Activated CD8-positive, alpha-beta memory T cell treated with anti-CD3 and anti-CD28 coated beads, Interleukin-2, amount 50 U/mL, for 4 hours (primary cell): ENCODE measurements around the gene SAT2.
"Not testable (repeated sequence)": the region's sequence is repeated elsewhere in the genome, so short reads cannot be mapped to it uniquely, and the experiment has no call there.

ENCODE experiments used
- DNase-seq: peaks from one replicate; pipeline ENCODE4 v3.0.0-alpha.2; 2020

Gene SAT2

DNA sequence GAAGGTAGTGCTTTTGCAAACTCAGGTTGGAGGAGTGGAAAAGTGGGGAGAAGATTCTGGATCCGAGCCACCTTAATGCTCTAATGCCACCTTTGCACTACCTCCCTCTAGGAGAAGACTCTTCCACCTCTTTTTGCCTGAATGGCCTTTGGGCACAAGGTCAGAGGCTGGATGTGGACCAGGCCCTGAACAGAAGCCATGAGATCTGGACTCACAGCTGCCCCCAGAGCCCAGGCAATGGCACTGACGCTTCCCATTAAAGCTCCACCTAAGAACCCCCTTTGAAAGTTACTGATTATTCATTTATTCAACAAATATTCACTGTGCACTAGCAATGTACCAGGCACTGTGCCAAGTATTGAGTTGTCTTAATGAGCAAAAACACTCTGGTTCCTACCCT, 5.5 kb upstream of the SAT2 start:
- DNase-seq: no peak

DNA sequence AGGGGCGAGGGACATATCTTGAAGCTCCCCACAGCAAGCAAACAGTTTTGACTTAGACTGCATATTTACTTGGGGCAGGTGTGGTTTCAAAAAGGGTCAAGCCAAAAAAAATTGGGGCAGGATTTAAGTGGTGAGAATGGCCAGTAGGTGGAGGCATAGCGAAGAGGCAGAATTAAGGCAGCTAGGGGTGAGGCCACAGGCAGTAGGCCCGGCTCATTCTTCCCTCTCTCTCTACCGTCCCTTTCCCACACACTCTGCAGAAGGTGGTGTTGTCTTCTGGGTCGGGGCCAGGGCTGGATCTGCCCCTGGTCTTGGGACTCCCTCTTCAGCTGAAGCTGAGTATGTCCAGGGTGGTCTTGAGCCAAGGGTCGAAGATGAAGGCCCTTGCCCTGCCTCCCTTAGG, 4.9 kb upstream of the SAT2 start:
- DNase-seq: no peak

DNA sequence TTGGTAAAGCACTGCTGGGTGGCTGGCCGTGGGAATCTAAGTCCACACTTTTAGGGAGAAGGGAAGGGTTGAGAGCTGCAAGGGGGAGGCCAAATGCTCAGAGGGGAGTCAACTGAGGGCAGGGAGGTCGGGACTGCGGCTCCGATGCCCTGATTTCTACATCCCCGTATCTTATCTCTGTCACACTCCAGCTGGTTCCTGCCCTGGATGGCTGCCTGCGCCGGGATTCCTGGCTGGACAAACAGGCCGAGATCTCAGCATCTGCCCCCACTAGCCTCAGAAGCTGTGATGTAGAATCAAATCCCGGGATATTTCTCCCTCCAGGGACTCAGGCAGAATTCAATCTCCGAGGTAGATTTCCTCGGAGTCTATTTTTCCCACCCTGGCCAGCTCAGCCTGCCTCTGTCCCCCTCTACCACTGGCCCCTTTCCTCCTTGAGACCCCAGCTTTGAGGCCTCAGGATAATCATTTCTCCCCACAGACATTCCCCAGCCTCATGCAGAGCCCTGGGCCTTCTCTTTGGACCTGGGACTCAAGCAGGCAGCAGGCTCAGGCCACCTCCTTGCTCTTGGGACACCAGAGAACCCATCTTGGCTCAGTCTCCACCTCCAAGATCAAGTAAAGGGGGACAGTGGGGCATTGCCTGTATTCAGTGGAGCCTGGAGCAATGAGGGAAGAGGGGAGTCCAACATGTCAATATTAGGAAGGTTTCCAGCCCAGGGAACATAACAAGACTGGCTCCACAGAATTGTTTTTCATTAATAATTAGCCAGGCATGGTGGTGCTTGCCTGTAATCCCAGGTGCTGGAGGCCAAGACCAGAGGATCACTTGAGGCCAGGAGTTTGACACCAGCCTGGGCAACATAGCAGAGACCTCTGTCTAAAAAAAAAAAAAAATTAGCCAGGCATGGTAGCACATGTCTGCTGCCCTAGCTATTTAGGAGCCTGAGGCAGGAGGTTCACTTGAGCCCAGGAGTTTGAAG, 4.1 kb upstream of the SAT2 start:
- DNase-seq: no peak

DNA sequence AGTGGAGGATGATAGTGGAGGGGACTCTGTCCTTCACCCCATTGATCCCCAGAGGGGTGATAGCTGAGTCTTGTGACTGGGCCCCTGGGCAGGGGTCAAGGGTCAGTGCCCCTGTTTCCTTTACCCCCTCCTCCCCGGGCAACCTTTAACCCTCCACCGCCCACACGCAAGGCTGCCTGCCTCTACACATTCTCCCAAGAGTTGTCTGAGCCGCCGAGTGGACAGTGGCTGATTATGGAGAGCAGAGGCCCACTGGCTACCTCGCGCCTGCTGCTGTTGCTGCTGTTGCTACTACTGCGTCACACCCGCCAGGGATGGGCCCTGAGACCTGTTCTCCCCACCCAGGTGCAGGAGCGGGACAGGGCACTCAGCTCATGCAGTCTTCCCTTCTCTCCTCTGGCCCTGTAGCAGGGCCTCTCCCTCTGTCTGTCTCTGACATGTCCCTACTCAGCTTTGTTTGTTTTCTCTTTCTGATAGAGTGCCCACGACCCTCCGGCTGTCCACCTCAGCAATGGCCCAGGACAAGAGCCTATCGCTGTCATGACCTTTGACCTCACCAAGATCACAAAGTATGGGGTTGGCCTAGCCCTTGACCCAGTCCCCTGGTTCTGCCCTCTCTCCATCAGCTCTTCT, 2.4 kb upstream of the SAT2 start, which contains the start of gene SHBG:
Gene SHBG (plus strand): TSS at position 197 of the 633 bp plus-strand sequence. CDS start 38 bp downstream, at position 235.
- no peak for DNase-seq

DNA sequence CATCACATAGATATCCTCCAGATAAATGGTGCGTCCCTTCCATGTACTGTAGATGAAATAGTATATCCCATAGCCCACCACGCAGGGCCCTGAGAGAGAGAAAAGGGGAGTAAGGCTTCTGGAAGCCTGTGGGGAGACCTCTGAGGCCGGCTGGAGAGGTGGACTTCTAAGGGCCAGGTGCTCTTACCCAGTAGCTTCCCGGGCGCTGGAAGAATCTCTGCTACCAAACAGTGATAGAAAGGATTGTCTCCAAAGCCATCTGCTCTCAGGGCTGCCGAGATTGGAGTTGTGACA, 718 bp downstream of the SAT2 start:
- DNase-seq: no peak

DNA sequence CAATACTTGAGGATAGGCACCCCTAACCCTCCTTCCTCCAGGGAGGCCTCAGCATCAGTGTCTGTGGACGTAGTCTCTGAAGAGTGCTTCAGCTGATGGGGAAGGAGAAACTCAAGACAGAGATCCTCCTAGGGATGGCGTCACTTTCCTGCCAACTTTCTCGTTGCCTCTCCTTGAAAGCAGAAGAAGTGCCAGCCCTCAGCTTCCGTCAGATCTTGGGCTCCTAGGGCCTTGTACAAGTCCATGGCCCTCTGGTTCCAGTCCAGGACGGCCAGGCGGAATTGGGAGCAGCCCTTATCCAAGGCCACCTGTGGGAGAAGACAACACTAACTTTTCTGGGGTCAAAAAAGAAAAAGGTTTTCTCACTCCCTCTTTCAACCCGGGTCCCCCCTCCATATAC, 1.3 kb downstream of the SAT2 start:
- no peak for DNase-seq

DNA sequence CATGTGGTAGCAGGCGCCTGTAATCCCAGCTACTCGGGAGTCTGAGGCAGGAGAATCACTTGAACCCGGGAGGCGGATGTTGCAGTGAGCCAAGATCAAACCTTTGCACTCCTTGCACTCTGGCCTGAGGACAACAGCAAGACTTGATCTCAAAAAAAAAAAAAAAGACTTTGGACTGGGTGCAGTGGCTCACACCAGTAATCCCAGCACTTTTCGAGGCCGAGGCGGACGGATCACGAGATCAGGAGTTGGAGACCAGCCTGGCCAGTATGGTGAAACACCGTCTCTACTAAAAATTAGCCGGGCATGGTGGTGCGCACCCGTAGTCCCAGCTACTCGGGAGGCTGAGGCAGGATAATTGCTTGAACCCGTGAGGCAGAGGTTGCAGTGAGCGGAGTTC, 1.9 kb downstream of the SAT2 start:
- DNase-seq: not testable (repeated sequence)

DNA sequence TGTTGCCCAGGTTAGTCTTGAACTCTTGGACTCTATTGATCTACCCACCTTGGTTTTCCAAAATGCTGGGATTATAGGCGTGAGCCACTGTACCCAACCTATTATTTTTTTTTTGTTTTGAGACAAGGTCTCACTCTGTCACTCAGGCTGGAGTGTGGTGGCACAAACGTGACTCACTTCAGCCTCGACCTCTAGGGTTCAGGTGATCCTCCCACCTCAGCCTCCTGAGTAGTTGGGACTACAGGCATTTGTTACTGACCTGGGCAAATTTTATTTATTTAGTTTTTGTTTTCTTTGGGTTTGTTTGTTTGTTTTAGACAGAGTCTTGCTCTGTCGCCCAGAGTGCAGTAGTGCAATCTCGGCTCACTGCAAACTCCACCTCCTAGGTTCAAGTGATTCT, 4.0 kb downstream of the SAT2 start:
- no peak for DNase-seq

DNA sequence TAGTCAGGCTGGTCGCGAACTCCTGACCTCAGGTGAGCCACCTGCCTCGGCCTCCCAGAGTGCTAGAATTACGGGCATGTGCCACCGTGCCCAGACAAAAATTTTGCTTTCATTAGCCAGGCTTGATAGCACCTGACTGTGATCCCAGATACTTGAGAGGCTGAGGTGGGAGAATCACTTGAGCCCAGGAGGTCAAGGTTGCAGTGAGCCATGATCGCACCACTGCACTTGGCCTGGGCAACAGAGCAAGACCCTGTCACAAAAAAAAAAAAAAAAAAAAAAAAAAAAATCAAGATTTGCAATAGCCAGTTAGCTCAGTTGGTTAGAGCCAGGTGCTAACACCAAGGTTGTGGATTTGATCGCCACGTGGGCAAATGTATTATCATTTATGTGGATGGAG, 6.8 kb downstream of the SAT2 start:
- DNase-seq: no peak

DNA sequence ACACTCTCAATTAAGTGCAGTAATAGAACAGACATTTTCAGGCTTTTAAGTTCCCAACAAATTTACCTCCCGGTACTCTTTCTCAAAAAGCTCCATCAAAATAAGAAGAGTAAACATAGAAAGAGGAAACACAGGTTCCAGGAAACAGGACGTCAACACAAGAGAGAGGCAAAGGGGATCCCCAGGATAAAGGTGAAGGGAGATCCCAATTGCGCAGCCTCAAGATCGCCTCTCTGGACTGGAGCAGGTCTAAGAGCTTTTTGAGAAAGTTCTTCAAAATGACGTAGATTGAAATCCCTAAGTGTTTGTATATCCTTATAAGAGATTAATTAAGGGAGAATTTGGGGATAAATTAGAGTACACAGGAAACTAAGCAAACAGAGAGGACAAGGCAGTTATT, 9.0 kb downstream of the SAT2 start:
- no peak for DNase-seq

DNA sequence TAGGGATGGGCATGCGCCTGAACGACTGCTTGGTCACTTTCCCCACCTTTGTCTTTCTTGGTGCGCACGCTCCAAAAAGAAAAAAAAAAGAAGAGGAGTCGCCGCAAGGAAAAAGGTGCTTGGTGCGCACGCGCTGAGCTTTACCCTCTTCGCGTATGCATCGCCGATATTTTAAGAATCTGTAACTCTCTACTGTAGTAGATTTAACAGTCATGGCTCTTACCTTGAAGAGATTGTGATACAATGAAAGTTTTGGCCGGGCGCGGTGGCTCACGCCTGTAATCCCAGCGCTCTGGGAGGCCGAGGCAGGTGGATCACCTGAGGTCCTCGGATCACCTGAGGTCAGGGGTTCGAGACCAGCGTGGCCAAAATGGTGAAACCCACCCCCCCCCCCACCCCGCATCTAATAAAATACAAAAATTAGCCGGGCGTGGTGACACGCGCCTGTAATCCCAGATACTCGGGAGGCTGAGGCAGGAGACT, 12.3 kb downstream of the SAT2 start:
- DNase-seq: no peak

DNA sequence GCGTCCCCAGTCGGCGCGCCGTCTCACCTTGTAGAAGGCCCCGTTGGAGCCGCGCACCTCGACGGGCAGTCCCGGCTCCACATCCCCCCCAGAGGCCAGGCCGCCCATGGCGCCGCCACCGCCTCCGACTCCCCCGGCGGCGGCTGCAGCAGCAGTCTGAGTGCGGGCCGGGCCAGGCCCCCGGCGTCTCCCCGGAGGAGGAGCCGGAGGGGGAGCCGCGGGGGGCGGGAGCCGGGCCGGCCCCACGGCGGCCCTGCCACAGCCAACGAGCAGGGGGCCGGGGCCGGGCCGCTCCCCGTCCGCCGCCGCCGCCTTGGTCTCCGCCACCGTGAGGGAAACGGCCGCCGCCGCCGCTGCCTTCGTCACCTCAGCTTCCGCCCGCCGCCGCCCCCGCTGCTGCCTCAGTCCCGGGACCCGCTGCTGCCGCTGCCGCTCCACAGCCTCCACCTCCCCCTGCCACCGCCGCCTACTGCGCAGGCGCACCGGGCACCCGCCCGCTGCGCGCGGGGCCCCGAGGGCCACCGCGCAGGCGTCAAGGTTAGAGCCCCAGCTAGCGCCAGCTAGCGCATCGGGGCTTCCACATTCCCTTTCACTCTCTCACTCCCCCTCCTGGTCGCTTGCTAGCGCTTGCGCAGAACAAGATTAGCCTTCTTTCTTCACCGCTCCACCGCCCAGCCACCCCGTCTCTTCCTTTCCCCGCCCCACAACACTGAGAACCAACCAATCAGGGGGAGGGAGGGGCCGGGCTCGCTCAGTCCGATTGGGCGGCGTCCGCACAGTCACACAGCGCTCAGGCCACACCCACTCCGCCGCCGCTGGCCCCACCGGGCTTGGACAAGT, 13.0 kb downstream of the SAT2 start, which contains the start of gene FXR2:
Gene FXR2 (minus strand): TSS at position 473 of the 840 bp plus-strand sequence. CDS start 365 bp downstream, at position 108.
- DNase-seq: peak; percentile 95

DNA sequence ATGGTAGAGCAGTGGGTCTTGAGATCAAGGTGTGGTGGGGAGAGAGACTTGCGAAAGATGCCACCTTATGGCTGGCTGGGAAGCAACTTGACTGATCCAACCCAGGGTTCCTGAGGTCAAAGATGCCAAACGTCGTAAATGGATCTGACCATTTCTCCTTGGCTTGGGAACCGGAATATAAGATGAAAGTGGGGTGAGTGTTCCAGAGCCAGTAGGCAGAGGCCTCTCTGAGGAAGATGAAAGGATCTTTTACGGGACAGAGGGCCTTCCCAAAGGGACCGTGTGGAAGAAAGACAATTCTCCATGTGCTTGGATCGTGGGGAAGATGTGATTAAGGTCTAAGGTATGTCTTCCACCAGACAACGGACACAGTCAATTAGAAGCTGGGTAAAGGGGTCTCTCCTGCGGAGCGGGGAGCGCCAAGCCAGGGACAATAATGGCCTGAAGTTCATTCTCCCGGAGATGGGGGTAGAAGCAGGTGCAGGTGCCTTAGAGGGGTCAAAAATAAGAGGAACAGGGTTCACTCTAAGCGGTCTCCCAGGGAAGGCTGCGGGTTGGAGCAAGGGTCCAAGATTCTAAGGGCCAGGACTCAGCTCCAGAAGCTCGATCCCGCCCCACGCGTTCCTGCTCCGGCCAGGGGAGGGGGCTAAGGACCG, 13.7 kb downstream of the SAT2 start:
- DNase-seq: no peak

DNA sequence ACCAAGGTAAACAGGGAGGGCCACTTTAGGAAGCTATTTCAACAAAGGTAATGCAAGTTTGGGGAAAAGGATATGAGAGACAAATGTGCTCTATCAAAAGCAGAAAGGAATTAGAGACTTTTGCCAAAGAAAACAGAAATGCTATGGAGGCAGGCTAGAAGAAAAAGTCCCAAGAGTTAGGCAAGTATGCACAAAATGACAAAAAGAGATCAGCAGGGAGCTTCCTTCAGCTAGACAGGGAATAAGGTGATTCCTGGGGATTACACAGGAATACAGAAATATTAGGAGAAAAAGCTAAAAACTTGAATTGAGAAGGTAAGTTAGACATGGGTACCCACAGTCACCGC, 15.4 kb downstream of the SAT2 start:
- no peak for DNase-seq

DNA sequence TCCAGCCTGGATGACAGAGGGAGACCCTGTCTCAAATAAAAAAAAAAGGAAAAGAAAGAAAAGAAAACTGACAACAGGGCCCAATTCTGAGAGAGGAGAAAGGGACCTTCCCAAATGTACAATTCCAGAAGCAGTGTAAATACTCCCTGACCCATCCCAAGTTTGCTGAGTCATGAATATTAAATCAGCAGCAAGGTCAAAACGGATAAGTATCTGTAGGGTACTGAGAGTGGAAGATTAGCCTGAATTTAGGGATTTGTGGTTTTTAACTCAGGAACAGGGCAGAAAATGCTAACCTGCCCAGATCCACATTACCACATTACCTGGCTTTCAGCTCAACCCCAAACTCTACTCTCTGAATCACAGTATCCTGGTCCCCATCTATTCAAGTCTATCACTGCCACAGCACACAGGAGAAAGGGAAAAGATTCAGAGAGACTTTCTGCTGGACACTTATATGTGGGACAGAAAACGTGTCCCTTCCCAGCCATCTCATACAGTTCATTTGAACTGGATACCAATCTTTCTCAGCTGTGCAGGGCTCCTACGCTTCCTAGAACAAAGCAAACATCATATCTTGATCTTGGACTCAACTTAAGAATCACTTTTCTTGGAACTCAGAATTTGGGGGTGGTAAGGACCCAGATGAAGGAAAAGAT, 15.9 kb downstream of the SAT2 start:
- DNase-seq: no peak

DNA sequence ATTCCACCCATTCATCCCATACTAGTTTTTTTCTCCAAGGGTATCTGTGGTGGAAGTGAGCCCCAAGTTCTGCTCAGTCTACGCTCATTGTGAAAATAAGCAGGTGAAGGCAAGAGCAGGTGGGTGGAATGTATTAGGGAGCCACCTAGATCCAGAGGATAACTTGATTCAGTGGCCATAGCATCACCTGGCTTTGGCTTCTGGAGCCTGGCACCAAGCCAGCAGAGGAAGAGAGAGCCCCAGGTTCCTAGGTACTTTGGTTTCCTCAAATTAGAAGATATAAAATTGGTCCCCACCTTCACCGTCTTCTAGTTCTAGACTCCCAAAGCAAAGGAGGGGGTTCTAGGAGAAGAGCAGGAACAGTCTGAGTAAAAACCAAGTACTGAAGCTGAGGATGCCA, 17.0 kb downstream of the SAT2 start:
- DNase-seq: no peak

DNA sequence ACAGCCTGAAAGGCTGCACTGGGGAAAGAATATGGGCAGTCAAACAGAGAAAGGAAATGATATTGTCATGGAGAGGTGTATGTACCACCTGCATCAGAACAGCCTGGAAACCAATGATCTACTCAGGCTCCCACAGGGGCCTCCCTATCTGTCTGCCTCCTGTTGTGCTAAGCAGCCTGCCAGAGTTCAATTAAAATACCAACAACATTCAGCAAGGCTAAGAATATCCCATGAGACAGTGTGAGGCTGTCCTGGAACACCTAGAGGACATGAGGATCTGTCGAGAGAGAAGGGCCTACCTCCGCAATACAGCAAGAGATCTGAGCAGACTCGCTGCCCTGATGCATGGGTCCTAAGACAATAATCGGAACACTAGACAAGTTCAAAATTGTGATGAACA, 21.3 kb downstream of the SAT2 start:
- no peak for DNase-seq

DNA sequence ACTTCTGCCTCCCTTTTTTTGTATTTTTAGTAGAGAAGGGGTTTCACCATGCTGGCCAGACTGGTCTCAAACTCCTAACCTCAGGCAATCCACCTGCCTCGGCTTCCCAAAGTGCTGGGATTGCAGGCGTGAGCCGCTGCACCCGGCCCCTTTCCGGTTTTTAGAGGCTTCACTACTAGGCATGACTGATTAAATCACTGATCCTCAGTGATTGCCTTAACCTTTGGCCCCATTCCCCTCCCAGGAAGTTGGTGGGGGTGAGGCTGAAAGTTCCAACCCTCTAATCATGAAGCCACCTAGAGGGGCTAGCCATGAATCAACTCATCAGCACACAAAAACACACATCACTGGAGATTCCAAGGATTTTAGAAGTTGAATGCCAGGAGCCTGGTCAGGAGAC, 30.1 kb downstream of the SAT2 start:
- DNase-seq: not testable (repeated sequence)

DNA sequence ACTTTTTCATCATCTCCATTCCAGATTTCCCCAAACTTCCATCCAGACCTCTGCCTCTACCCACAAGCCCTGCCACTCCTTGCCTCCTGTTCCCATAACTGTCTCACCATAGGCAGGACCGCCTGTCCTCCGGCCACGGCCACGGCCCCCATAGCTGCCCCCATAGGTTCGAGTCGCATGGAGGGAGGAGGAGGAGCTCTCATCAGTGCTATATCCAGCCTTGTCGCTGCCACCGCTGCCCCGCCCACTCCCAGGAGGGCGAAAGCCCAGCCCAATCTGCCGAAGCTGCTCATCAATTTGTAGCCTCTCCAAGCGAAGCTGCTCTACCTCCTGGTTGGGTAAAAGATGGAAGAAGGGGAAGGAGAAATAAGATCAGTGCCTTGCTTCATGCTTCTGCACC, 34.3 kb downstream of the SAT2 start:
- no peak for DNase-seq

DNA sequence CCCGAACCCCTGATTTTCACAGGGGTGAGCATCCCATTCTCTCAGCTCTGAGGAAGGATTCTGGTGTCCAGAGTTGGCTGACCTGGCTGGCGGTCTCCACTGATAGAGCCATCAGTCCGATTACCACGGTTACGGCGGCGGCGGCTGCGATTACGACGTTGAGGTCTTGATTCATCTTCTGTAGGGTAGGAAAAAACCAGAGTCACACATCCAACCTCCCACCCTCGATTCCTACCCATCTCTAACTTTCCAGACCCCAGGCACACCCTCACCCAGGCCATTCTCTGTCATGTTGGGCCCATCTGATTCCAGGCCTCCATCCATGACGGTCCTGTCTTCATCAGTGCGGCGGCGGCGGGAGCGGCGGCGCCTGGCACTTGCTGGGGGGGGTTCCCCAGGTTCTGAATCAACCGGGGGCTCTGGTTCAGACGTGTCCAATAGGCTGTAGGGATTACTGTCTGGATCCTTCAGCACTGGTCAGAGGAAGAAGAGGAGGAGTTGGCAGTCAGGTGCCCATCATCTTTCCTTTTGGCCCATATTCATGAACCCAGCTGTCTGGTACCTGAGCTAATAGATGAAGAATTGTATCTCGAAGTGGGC, 35.1 kb downstream of the SAT2 start:
- DNase-seq: no peak

DNA sequence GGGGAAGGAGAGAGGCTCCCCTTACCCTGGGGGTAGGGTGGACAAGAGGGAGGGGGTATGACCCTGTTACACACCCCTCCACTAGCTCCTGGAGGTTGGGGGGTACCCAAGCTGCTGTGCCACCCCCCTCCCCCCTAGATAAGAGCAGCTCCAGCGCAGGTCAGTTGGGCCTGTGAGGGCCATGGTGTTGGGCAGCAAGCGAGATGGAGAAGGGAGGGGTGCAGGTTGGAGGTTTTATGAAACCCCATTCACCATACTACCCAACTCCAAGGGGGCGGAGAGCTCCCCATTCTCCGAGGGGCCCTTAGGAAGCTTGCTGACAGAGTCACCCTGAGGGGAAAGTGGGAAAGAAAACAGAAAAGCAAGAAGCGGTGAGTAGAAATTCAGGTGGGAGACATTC, 36.0 kb downstream of the SAT2 start:
- no peak for DNase-seq

DNA sequence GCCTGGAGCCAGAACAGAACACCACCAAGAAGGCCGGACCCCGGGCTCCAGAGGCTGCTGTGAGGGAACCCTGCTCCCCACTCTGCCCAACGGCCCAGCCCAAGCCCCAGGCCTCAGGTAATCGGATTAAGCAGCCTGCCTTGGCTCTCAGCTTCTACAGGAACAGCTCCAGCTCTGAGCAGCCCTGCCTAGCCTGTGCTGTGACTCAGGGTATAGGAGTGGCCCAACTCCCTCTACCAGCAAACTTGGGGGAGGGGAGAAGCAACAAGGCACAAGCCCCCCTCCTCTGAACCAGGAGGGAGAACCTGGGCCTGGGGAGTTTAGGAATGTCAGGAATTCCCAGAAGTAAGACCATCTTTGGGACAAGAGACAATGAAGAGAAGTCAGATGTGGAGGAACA, 36.9 kb downstream of the SAT2 start:
- no peak for DNase-seq
